ENCODE results near the gene CDH4. TPM values are rescaled to one million over a fixed set of nuclear protein-coding genes. Genes with fewer than 3 reads are reported as not detected.

Gene CDH4
- polyA plus RNA-seq, 6 donors from 2014 or later = not detected

DNA sequence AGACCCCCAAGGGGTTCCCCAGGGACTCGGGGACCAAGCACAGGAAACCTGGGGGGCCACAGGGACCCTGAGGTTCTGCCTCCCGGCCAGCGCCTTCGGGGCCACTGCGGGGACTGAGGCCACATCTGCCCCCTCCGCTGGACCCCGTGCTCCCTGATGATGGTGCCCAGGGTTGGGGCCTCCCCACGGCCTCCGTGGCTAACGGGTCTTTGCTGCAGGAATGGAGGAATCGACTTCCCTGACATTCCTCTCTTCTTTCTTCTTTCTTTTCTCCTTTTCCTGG lies 483.4 kb downstream of the CDH4 start:
- Mint-ChIP-seq H3K27me3 (peaks cover 0 to 23% (median 11%) of the 10 kb centered on the region in 3 donors), H3K27ac (no peak overlapping the region), H3K9me3 (peaks cover 0 to 5% (median 0%) of the 10 kb centered on the region in 7 donors), H3K4me3 (no peak overlapping the region), H3K36me3 (no peaks in the 10 kb centered on the region), H3K4me1 (peaks cover 0 to 3% (median 0%) of the 10 kb centered on the region in 3 donors)
- no peak for DNase-seq
- no peak for ATAC-seq (ENCODE audit: low read depth in 2 of 2)

DNA sequence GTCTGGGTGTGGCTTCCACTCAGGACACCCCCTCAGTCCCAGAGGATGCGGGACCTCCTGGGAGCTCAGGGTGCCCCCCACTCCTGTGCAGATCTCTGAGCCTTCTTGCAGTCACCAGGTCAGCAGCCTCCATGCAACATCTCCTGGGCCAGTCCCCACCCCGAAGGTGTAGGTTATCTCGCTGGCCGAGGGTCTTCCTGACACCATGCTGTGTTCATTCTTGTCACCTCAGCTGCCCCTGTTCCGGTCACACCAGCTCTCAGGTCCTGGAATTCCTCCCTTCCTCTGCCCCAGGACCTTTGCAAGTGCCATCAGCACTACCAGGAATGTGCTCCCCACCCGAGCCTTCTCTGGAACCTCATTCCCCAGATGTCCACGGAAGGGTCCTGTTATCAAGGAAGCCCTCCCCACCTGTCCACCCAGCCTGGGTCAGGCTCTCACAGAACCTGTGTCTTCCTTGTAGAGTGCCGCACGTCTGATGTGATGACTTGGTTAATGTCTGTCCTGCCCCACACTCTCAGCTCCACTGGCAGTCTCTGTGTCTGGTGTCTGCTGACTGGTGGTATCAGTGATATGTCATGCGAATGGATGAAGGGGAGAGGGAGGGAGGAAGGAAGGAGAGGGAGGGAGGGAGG lies 484.1 kb downstream of the CDH4 start:
- ATAC-seq (ENCODE audit: low read depth in 2 of 2) (no peak), DNase-seq (no peak)
- Mint-ChIP-seq H3K4me1 (peaks cover 0 to 3% (median 0%) of the 10 kb centered on the region in 3 donors), H3K9me3 (peaks cover 0 to 5% (median 0%) of the 10 kb centered on the region in 7 donors), H3K27me3 (peaks cover 0 to 23% (median 11%) of the 10 kb centered on the region in 3 donors), H3K36me3 (no peaks in the 10 kb centered on the region), H3K27ac (no peak overlapping the region), H3K4me3 (no peak overlapping the region)

DNA sequence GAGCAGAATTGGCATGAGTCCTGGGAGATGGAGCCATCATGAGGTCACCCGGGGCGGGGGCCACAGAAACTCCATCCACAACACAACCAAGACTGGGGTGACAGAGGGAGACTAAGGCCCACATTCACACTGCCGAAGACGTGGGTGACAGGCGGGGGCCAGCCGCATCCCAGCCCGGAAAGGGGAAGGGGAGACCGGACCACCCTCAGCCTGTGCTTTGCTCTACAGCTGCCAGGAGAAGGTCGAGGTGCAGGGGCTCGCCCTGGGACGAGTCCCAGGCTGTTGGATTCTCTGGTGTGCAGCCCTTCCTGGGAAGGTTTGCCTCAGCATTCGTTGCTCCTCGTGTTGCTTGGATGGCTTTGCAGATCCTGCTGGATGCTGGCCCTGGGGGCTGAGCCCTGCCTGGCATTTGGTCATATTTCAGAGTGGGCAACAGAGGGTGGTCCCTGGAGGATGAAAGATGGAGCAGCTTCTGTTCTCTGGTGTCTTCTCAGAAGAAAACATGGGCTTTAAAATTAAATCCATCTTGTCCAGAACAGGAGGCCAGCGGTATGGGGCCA lies 484.8 kb downstream of the CDH4 start:
- peaks cover 0 to 23% (median 11%) of the 10 kb centered on the region in 3 donors for H3K27me3 Mint-ChIP-seq
- no peak overlapping the region for H3K4me3 Mint-ChIP-seq
- DNase-seq (no peak), ATAC-seq (ENCODE audit: low read depth in 2 of 2) (no peak)
- H3K36me3 Mint-ChIP-seq = no peaks in the 10 kb centered on the region
- peaks cover 0 to 5% (median 0%) of the 10 kb centered on the region in 7 donors for H3K9me3 Mint-ChIP-seq
- peak overlapping the region in 1 of 6 donors; percentile 26 for H3K27ac Mint-ChIP-seq
- H3K4me1 Mint-ChIP-seq = peaks cover 0 to 3% (median 0%) of the 10 kb centered on the region in 3 donors

DNA sequence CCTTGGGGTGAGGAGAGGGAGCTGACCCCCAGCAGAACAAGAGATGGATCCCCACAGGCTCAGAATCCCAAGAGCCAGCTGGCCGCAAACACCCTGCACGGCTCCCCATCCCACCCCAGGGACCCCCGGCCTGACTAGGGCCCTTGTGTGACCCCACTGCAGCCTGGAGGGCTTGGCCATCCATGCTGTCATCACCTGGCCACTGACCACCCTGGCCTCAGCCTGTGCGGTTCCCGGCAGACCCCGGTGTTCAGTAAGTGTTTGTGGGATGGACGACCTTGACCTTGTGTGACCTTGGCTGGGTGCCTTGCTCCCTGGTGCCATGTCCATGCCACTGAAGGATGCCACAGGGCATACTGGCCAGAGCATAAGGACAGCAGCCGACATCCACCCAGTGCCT lies 485.3 kb downstream of the CDH4 start:
- no peak overlapping the region for H3K27ac Mint-ChIP-seq
- H3K4me3 Mint-ChIP-seq = no peak overlapping the region
- no peaks in the 10 kb centered on the region for H3K36me3 Mint-ChIP-seq
- ATAC-seq (ENCODE audit: low read depth in 2 of 2) (no peak), DNase-seq (no peak)
- H3K9me3 Mint-ChIP-seq = peaks cover 0 to 5% (median 0%) of the 10 kb centered on the region in 7 donors
- H3K27me3 Mint-ChIP-seq = peaks cover 0 to 23% (median 11%) of the 10 kb centered on the region in 3 donors
- peaks cover 0 to 2% (median 0%) of the 10 kb centered on the region in 3 donors for H3K4me1 Mint-ChIP-seq

DNA sequence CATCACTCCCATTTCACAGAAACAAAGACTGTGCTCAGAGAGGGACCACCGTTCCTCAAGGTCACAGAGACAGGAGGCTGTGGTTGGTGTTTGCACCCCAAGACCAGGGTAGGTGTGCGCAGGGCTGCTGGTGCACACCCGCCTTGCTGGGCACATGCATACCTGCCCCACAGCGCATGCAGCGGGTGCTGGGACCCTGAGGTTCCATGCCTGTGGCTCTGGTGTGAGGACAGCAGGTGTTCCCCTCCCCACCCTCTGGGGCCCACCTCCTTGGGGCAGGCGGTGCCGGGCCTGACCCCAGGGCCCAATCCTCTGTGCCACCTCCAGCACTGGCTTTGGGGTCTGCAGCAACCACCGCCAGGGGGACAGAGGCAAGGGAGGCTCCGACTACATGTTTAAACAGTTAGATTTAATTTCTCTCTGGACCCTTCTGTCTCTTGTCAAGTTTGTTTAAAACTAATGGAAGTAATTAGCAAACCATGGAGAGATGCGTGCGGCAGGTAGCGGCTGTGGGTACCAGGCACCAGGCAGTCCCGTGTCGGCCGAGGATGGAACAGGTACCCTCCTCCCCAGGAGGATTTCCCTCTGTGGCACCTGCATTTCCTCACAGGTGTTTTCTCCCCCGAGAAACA lies 485.9 kb downstream of the CDH4 start:
- Mint-ChIP-seq H3K9me3 (peaks cover 0 to 4% (median 0%) of the 10 kb centered on the region in 7 donors), H3K36me3 (no peaks in the 10 kb centered on the region), H3K4me1 (no peaks in the 10 kb centered on the region), H3K4me3 (peak overlapping the region in 1 of 8 donors; percentile 35), H3K27ac (no peak overlapping the region), H3K27me3 (peaks cover 0 to 23% (median 11%) of the 10 kb centered on the region in 3 donors)
- DNase-seq (no peak), ATAC-seq (ENCODE audit: low read depth in 2 of 2) (no peak)

DNA sequence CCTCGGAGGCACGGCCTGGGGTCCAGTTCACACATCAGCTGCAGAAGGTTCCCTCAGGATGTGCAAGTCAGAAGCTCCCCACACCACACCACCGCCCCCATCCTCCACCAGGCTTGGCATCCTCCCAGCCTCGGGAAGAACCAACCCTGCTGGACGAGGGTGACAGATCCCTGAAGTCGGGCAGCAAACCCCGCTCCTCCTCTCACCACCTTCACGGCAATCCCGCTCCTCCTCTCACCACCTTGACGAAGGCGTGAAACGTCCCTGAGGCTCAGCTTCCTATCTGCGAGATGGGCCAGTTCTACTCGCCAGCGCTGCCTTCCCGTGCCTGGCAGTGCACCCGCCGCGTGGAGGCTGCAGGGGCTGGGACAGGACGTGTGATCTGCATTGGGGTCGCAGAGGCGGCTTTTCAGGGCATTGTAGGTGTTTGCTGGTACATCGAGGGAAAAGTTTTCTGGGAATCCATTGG lies 486.6 kb downstream of the CDH4 start:
- no peak for DNase-seq
- H3K4me1 Mint-ChIP-seq = no peaks in the 10 kb centered on the region
- H3K9me3 Mint-ChIP-seq = peaks cover 0 to 3% (median 0%) of the 10 kb centered on the region in 7 donors

DNA sequence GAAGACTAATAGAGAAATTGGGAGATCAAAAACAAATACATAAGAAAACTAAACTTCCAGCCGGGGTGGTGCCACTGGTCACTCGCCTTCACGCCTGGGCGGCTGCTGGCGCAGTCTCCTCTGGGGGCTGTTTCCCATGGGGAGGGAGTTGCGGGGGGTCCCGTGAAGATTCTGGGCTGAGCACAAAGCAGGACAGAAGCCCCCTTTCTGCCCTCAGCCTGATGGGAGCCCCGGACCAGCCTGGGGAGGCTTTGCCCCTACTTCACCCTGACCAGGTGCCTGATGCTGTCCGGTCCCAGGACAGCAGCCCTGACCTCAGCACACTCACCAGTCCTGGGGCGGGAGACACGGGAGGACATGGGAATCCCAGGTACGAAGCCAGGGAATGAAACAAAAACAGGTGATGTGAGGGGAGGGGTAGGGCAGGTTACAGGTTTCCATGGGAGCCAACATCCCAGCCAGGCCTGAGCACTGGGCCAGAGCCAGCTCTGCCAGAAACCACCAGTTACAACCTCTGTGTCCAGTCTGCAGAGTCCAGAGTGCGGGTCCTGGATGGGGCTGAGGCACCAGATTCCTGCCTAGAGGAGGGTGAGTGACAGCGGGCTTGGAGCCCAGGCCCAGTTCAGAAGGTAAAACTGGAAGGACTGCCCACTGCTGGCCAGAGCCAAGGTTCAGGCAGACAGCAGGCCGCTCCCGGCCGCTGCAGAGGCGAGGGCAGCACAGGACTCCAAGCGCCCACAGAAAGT lies 487.2 kb downstream of the CDH4 start:
- DNase-seq (no peak), ATAC-seq (ENCODE audit: low read depth in 2 of 2) (no peak)
- Mint-ChIP-seq H3K27me3 (peaks cover 0 to 15% (median 5%) of the 10 kb centered on the region in 3 donors), H3K9me3 (peaks cover 0 to 3% (median 0%) of the 10 kb centered on the region in 7 donors), H3K4me3 (no peak overlapping the region), H3K27ac (peak overlapping the region in 1 of 6 donors; percentile 47), H3K4me1 (no peaks in the 10 kb centered on the region), H3K36me3 (no peaks in the 10 kb centered on the region)

More for the DNA sequence above, 486.6 kb downstream of the CDH4 start:
- no peaks in the 10 kb centered on the region for H3K36me3 Mint-ChIP-seq
- no peak overlapping the region for H3K27ac Mint-ChIP-seq
- H3K27me3 Mint-ChIP-seq = peaks cover 0 to 17% (median 6%) of the 10 kb centered on the region in 3 donors
- no peak for ATAC-seq (ENCODE audit: low read depth in 2 of 2)
- H3K4me3 Mint-ChIP-seq = no peak overlapping the region

DNA sequence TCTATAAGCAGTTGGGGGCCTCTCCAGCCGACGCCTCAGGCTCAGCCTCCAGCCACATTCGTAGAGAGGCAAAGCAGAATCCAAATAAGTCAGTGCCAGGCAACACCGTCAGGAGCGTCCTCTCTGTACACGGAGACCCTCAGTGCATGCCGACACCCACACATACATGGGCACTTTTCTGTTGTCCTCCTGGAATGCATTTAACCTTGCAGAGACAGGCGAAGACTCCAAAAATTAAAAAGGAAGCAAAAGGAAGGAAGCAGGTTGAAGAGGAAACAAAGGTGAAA lies 487.7 kb downstream of the CDH4 start:
- DNase-seq (no peak), ATAC-seq (ENCODE audit: low read depth in 2 of 2) (no peak)
- Mint-ChIP-seq H3K27ac (no peak overlapping the region), H3K36me3 (no peaks in the 10 kb centered on the region), H3K27me3 (peaks cover 0 to 15% (median 5%) of the 10 kb centered on the region in 3 donors), H3K4me3 (no peak overlapping the region), H3K4me1 (peaks cover 0 to 1% (median 0%) of the 10 kb centered on the region in 3 donors), H3K9me3 (peaks cover 0 to 3% (median 0%) of the 10 kb centered on the region in 7 donors)

DNA sequence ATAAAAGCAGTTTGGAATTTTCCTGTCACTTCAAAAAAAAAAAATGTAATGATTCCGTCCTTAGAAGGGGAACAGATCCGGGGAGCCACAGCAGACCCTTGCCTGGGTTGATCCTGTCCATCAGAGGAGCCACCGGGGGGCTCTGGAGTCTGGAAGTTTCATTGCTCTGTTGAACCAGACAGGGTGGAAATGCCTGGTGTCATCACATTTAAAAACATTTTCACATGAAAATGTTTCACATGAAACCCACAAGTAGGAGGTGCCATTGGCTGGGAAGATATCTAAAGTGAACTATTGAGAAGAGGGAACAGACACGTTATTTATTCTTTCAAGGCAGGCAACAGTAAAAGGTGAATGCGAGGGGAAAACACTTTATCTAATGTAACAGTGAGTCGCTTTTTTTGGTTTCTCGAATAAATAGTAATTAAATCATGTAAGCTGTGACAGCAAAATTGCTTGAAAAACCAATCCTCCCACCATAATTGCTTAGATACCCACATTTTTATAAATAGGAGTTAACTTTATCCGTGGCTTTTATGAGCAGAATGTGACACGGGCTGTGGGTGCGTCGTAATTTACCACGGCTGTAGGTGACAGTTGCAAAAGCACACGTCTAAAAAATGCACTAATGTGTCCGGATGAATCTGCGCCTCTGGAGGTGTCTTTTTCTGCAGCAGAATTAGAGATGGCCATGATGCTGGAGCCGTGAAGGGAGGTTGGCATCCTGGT lies 490.2 kb downstream of the CDH4 start:
- H3K27ac Mint-ChIP-seq = no peak overlapping the region
- no peaks in the 10 kb centered on the region for H3K36me3 Mint-ChIP-seq
- ATAC-seq (ENCODE audit: low read depth in 2 of 2) (no peak), DNase-seq (no peak)
- H3K9me3 Mint-ChIP-seq = peaks cover 0 to 6% (median under 1%) of the 10 kb centered on the region in 7 donors
- H3K27me3 Mint-ChIP-seq = no peaks in the 10 kb centered on the region
- peaks cover 0 to 11% (median 0%) of the 10 kb centered on the region in 3 donors for H3K4me1 Mint-ChIP-seq
- no peak overlapping the region for H3K4me3 Mint-ChIP-seq

DNA sequence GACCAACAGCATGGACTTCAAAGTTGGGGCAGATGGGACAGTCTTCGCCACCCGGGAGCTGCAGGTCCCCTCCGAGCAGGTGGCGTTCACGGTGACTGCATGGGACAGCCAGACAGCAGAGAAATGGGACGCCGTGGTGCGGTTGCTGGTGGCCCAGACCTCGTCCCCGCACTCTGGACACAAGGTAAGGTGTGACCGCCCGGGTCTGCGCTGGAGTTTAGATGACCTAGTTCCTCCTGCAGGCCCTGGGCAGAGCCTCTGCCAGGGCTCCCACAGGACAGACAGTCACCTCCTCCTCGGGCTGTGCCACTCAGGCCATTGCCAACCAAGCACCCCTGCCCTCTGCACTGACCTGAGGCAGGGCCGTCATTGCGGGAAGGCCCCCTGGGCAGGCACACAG lies 491.5 kb downstream of the CDH4 start:
- no peaks in the 10 kb centered on the region for H3K27me3 Mint-ChIP-seq
- no peak overlapping the region for H3K4me3 Mint-ChIP-seq
- H3K27ac Mint-ChIP-seq = no peak overlapping the region
- DNase-seq = no peak
- peaks cover 0 to 8% (median 5%) of the 10 kb centered on the region in 7 donors for H3K9me3 Mint-ChIP-seq
- ATAC-seq (ENCODE audit: low read depth in 2 of 2) = no peak
- H3K4me1 Mint-ChIP-seq = peaks cover 0 to 11% (median 0%) of the 10 kb centered on the region in 3 donors
- H3K36me3 Mint-ChIP-seq = no peaks in the 10 kb centered on the region

DNA sequence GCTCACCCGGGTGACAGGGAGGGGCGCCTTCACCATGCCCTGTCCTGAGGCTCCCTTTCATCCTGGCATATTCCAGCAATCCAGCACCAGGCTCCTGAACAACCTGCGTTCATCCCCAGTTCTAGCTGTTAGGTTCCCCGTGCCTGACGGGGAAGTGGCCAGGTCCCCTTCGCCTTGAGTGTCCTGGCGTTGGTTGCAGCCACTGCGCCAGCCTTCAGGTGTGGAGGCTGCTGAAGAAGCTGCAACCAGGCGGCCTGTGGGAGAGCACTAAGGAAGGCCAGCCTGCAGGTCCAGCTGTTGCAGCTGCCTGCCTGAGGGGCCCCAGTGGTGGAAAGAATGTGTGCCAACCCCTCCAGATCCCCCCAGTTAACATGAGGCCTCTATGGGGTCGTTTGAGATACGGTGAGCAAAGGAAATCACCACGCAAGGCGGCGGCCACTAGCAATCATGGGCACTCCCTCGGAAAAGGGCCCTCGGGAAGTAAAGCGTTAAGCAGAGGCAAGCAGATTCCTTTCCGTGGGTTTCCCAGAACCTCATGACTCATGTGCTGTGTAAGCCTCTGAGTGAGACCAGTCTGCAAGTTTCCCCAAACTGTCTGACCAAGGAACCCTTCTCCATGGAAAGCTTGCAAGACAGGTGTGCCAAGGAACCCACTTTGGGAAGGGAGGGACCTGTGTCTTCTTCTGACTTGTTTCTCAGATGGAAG lies 492.8 kb downstream of the CDH4 start:
- no peaks in the 10 kb centered on the region for H3K27me3 Mint-ChIP-seq
- H3K27ac Mint-ChIP-seq = no peak overlapping the region
- DNase-seq (no peak), ATAC-seq (ENCODE audit: low read depth in 2 of 2) (no peak)
- H3K4me3 Mint-ChIP-seq = peak overlapping the region in 1 of 8 donors; percentile 21
- no peaks in the 10 kb centered on the region for H3K36me3 Mint-ChIP-seq
- H3K4me1 Mint-ChIP-seq = peaks cover 0 to 11% (median 0%) of the 10 kb centered on the region in 3 donors
- peaks cover 0 to 14% (median 8%) of the 10 kb centered on the region in 7 donors for H3K9me3 Mint-ChIP-seq

DNA sequence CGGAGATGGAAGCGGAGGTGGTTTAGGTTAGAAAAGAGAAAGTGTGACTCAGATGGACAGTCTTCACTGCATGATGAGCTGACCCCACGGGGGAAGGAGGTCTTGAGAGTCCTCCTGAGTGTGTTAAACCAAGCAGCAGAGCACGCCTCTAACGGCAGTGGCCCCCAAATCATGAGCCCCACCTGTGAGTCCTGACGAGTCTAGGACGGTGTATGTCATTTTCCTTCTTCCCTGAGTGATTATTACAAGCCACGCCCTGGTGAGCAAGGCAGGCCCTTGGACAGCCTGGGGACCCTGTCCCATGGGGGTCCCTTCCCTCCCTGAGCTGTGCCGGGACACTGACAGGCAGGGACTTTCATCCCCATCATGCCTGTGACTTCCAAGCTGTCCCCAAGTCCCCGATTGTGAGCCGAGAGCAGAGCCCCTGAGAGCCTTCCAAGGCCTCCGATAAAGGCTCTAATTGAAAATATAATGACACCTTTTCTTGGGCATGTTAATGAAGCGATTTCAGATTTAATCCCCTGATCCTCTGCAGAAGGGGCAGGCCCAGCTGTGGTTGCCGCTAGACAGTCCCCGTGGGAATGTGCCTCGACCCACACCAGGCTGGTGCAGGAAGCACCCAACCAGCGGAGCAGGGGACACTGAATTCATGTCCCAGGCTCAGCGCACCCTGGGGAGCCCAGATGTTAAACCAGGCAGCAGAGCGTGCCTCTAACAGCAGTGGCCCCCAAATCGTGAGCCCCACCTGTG lies 493.5 kb downstream of the CDH4 start:
- peaks cover 0 to 20% (median 13%) of the 10 kb centered on the region in 7 donors for H3K9me3 Mint-ChIP-seq
- peaks cover 0 to 11% (median 0%) of the 10 kb centered on the region in 3 donors for H3K4me1 Mint-ChIP-seq
- ATAC-seq (ENCODE audit: low read depth in 2 of 2) (no peak), DNase-seq (no peak)
- no peaks in the 10 kb centered on the region for H3K36me3 Mint-ChIP-seq
- no peak overlapping the region for H3K27ac Mint-ChIP-seq
- H3K4me3 Mint-ChIP-seq = peak overlapping the region in 1 of 8 donors; percentile 21
- H3K27me3 Mint-ChIP-seq = no peaks in the 10 kb centered on the region
